Thyroid gland (tissue), 4 donors: ENCODE results near the gene UBASH3A. TPM values are rescaled to one million over a fixed set of nuclear protein-coding genes. Genes with fewer than 3 reads are reported as not detected.

ENCODE experiments used
- DNase-seq, 2 donors: peaks; one replicate each; pipeline ENCODE4 v3.0.0-alpha.2; 2019
- H3K27ac ChIP-seq, 3 donors: fragments of 200-600 bp; sonication (generic); 1 replicate in 2 of 3; 2 replicates in 1 of 3; pipeline ENCODE4 v1.5.1; 2016 to 2019; ENCODE audit warnings: mild to moderate bottlenecking in 1 of 3, moderate library complexity in 1 of 3
- H3K27me3 ChIP-seq: fragments of 200-600 bp; sonication (generic); one replicate; pipeline ENCODE4 v1.5.1; 2019
- H3K36me3 ChIP-seq, 2 donors: fragments of 200-600 bp; sonication (generic); one replicate each; pipeline ENCODE4 v1.5.1; 2016 to 2019
- H3K4me1 ChIP-seq, 2 donors: fragments of 200-600 bp; sonication (generic); one replicate each; pipeline ENCODE4 v1.5.1; 2017 to 2019
- H3K4me3 ChIP-seq, 3 donors: fragments of 200-600 bp; sonication (generic); replicated peaks in 1 of 3; 1 replicate in 2 of 3; 2 replicates in 1 of 3; pipeline ENCODE4 v1.5.1; 2016; ENCODE audit warnings: mild to moderate bottlenecking in 1 of 3
- H3K9me3 ChIP-seq: fragments of 200-600 bp; sonication (generic); one replicate; pipeline ENCODE4 v1.5.1; 2017
- POLR2A ChIP-seq, 2 donors: fragments of 450-650 bp; IDR thresholded peaks; one replicate each; pipeline ENCODE4 v1.6.1; 2017; ENCODE audit warnings: antibody characterized with exemption in 2 of 2, mild to moderate bottlenecking in 2 of 2, moderate library complexity in 1 of 2
- WGBS, 2 donors: methylation state at CpG; one replicate each; pipeline ENCODE4 v1.1.5; 2017; 5-methylcytosine and 5-hydroxymethylcytosine counted together
- intact Hi-C: fragments of 100-400 bp; cut with DNase I; formaldehyde crosslinking; loops from one replicate; pipeline ENCODE4 v1.15.1; 2023
- total RNA-seq, 4 donors: library from RNA; depleted of rRNA; stranded (reverse); fragments of >200 nt; gene quantifications; one replicate each; pipeline ENCODE4 v1.2.3, GENCODE V29; 2016
- TF ChIP-seq, protein P1 (sequence below), 6 experiments: fragments of 200-600 bp in 3 of 6; fragments of 450-650 bp in 3 of 6; sonication (generic) in 3 of 6; IDR thresholded peaks; one replicate each; pipeline ENCODE4 v1.5.1; 2016 to 2019; ENCODE audit warnings: antibody characterized with exemption in 6 of 6, mild to moderate bottlenecking in 2 of 6, inconsistent platforms in 1 of 6, moderate library complexity in 1 of 6

Gene UBASH3A
- total RNA-seq, 4 donors from 2014 or later, result 0.54 to 1.3 (median 0.81) TPM; not detected in 1

DNA sequence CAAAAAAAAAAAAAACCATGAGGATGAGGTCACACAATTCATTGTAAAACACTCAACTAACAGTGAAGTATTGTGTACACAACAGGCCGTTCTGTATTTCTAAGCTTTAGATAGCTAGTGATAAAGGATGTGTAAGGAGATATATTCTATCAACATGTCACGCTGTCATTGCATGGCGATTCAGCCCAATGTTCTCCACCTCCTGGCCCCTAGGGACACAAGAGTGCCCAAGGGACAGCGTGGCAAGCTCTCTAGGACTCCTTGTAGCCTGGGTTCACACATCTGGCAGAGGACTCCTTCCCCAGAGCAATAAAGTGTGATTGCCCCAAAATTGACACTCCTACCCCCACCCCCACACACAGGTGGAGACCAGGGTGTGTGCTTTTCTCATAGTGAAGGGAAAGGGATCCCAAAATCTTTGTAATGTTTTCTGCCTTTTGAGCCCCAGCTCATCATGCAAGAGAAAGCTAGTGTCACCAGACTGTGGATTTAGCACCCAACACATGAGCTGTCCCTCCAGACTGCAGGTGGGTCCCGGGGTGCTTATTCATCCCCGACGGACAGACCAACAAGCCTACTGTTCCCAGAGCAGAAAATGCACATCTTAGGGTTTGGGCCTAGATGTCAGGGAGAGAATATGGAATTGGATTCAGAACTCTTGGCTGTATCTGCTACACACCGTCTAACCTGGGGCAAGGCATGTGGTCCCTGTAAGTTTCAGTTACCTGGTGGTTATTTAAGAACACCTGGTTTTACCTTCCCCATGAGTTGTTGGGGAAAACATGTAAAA lies 19.4 kb upstream of the UBASH3A start:
- WGBS, 2 donors, result 76 to 81% methylated on average over 8 of the region's 8 CpGs
- intact Hi-C loops, result loop anchor here (10.0 kb wide), 1 partner anchor 70 kb away; the partner anchor contains the start of gene TFF3

DNA sequence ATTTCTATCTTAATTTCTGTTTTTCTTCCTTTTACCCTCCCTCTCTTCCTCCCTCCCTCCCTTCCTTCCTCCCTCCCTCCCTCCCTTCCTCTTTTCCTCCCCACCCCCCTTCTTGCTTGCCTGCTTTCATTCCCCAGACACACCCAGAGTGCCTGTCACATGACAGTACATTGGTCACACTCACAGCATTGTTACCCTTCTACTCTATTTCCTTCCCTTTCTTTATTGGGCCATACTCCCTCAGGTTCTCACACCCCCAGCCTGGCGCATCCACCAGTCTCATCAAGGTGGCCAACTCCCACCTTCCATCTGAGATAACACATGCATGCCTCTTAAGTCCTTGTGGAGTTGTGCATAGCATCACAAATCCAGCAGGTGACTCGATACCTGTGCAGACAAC lies 18.7 kb upstream of the UBASH3A start:
- peak in 1 of 2 donors; percentile 34 for DNase-seq

More for the DNA sequence above, 19.4 kb upstream of the UBASH3A start:
- DNase-seq, result no peak
- TF ChIP-seq, protein P1, sequence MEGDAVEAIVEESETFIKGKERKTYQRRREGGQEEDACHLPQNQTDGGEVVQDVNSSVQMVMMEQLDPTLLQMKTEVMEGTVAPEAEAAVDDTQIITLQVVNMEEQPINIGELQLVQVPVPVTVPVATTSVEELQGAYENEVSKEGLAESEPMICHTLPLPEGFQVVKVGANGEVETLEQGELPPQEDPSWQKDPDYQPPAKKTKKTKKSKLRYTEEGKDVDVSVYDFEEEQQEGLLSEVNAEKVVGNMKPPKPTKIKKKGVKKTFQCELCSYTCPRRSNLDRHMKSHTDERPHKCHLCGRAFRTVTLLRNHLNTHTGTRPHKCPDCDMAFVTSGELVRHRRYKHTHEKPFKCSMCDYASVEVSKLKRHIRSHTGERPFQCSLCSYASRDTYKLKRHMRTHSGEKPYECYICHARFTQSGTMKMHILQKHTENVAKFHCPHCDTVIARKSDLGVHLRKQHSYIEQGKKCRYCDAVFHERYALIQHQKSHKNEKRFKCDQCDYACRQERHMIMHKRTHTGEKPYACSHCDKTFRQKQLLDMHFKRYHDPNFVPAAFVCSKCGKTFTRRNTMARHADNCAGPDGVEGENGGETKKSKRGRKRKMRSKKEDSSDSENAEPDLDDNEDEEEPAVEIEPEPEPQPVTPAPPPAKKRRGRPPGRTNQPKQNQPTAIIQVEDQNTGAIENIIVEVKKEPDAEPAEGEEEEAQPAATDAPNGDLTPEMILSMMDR (IDR thresholded peaks at IDR 0.05), result no peak
- TF ChIP-seq POLR2A (IDR thresholded peaks at IDR 0.05), result no peak
- H3K4me3 ChIP-seq, result no peak overlapping the region
- H3K27ac ChIP-seq, result no peak overlapping the region
- H3K9me3 ChIP-seq, result no peaks in the 10 kb centered on the region
- H3K27me3 ChIP-seq, result no peaks in the 10 kb centered on the region
- peaks cover 12 to 26% of the 10 kb centered on the region in 2 donors for H3K4me1 ChIP-seq
- H3K36me3 ChIP-seq, result no peaks in the 10 kb centered on the region

DNA sequence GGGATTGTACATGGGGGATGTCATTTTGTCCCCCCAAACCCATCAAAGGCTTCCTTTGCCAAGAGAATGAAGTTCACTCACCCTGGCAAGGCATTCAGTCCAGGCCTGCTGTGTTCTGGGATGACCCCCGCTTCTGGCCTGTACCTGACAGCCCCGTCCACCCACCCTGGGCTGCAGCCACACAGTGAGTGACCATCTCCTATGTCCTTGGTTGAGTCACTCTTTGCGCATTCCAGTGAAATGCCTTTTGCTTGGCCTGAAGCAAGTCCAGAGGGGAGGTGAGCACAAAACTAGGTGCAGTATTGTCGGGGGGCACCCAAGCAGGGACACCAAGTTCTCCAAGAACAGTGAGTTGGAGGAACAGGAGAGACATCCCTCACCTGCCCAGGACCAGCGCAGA lies 18.1 kb upstream of the UBASH3A start:
- no peak for DNase-seq
- Histone ChIP-seq H3K9me3 (no peaks in the 10 kb centered on the region), H3K36me3 (no peaks in the 10 kb centered on the region), H3K27ac (no peak overlapping the region), H3K27me3 (no peaks in the 10 kb centered on the region), H3K4me3 (no peak overlapping the region), H3K4me1 (peaks cover 19 to 33% of the 10 kb centered on the region in 2 donors)
- intact Hi-C loops, result loop anchor here (10.0 kb wide), 1 partner anchor 71 kb away; the partner anchor contains the start of gene TFF3
- no peak for TF ChIP-seq POLR2A (IDR thresholded peaks at IDR 0.05)
- TF ChIP-seq, protein P1 (IDR thresholded peaks at IDR 0.05), result no peak
- 96 to 100% methylated on average over 5 of the region's 5 CpGs for WGBS, 2 donors

More for the DNA sequence above, 18.7 kb upstream of the UBASH3A start:
- Histone ChIP-seq H3K27me3 (no peaks in the 10 kb centered on the region), H3K9me3 (no peaks in the 10 kb centered on the region), H3K36me3 (no peaks in the 10 kb centered on the region), H3K4me3 (no peak overlapping the region), H3K27ac (no peak overlapping the region), H3K4me1 (peaks cover 17 to 33% of the 10 kb centered on the region in 2 donors)
- WGBS, 2 donors, result 87 to 90% methylated on average over 2 of the region's 2 CpGs
- intact Hi-C loops, result loop anchor here (10.0 kb wide), 1 partner anchor 70 kb away; the partner anchor contains the start of gene TFF3
- TF ChIP-seq POLR2A (IDR thresholded peaks at IDR 0.05), result no peak
- TF ChIP-seq, protein P1 (IDR thresholded peaks at IDR 0.05), result no peak

DNA sequence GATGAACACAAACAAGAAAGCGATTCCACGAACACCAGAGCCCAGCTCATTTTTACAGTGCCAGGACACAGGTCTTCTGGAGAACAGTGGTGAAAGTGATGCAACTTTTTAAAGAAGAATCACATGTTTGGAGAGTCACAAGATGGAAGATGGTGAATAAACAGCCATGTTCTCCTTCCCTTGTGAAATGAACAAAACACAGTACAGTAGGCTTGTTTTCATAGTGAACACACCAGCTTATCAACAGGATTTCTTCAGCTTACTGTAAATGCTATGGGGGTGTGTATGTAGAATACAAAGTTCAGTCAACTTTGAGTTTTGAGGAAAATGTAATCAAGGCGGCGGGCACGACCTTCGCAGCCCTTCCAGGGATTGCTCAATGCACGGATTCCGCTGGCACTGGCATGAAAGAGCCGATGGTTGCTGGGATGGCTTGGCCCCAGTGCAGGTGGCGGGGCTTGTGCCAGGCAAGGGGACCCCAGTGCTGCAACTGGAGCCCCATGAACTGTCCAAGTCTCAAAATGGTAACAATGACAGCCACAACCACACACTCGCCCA lies 17.6 kb upstream of the UBASH3A start:
- Histone ChIP-seq H3K27me3 (no peaks in the 10 kb centered on the region), H3K36me3 (no peaks in the 10 kb centered on the region), H3K4me3 (no peak overlapping the region), H3K9me3 (no peaks in the 10 kb centered on the region), H3K4me1 (peaks cover 16 to 30% of the 10 kb centered on the region in 2 donors), H3K27ac (no peak overlapping the region)
- no peak for TF ChIP-seq POLR2A (IDR thresholded peaks at IDR 0.05)
- TF ChIP-seq, protein P1 (IDR thresholded peaks at IDR 0.05), result no peak
- 92 to 95% methylated on average over 10 to 11 of the region's 11 CpGs for WGBS, 2 donors
- intact Hi-C loops, result loop anchor here (10.0 kb wide), 1 partner anchor 71 kb away; the partner anchor contains the start of gene TFF3
- no peak for DNase-seq
